CD4-positive, alpha-beta T cell (primary cell): ENCODE data around the gene CIDEB. TPM values are rescaled to one million over a fixed set of nuclear protein-coding genes. Genes with fewer than 3 reads are reported as not detected.

Experiments used
- ATAC-seq: fragments of 200-7000 bp; cut with Tn5 transposase; one replicate; pipeline ENCODE4 v1.10.0; 2022; ENCODE audit warnings: mild to moderate bottlenecking; ENCODE audit not compliant: poor library complexity
- CTCF ChIA-PET: fragments of 350-600 bp; sonication (Branson Sonifier 250); formaldehyde crosslinking; loops from one replicate; lab custom pipeline; 2021; ENCODE audit warnings: antibody characterized with exemption, inconsistent platforms; lab: Charles Lee
- POLR2A ChIA-PET: fragments of 350-600 bp; sonication (Branson Sonifier 250); formaldehyde crosslinking; loops from one replicate; lab custom pipeline; 2021; ENCODE audit warnings: antibody characterized with exemption, inconsistent platforms; lab: Charles Lee
- DNase-seq, 14 experiments: peaks; one replicate each; pipeline ENCODE4 v3.0.0-alpha.2; 2013 to 2020; ENCODE audit warnings: mixed read lengths in 2 of 14
- H3K27ac ChIP-seq, 2 donors: one replicate each; pipeline versions ENCODE4 v1.5.1 to v1.7.0; 2013; ENCODE audit warnings: low read length in 2 of 2, low read depth in 1 of 2, mild to moderate bottlenecking in 1 of 2
- H3K27me3 ChIP-seq, 2 experiments: 1 replicate in 1 of 2; 2 replicates in 1 of 2; pipeline versions ENCODE4 v1.6.1 to v1.7.0; 2013; ENCODE audit warnings: low read length in 2 of 2, control low read depth in 1 of 2, mild to moderate bottlenecking in 1 of 2, moderate library complexity in 1 of 2; ENCODE audit not compliant: insufficient read depth in 2 of 2, control insufficient read depth in 1 of 2
- H3K36me3 ChIP-seq: one replicate; pipeline ENCODE4 v1.6.1; 2013; ENCODE audit warnings: low read length, control low read depth; ENCODE audit not compliant: insufficient read depth
- H3K4me1 ChIP-seq: one replicate; pipeline ENCODE4 v1.6.1; 2013; ENCODE audit warnings: low read length, control low read depth; ENCODE audit not compliant: insufficient read depth
- H3K4me3 ChIP-seq: one replicate; pipeline ENCODE4 v1.5.1; 2013; ENCODE audit warnings: mild to moderate bottlenecking, low read length, moderate library complexity
- H3K9me3 ChIP-seq, 2 experiments: 1 replicate in 1 of 2; 2 replicates in 1 of 2; pipeline versions ENCODE4 v1.6.1 to v1.7.0; 2013; ENCODE audit warnings: low read length in 2 of 2, mild to moderate bottlenecking in 2 of 2, control low read depth in 1 of 2, moderate library complexity in 1 of 2; ENCODE audit not compliant: control insufficient read depth in 1 of 2, insufficient read depth in 1 of 2
- H3K27ac Mint-ChIP-seq: one replicate; pipeline ENCODE4 v1.8.0; 2020; ENCODE audit warnings: mixed read lengths
- H3K27me3 Mint-ChIP-seq: one replicate; pipeline ENCODE4 v1.8.0; 2021; ENCODE audit warnings: mixed read lengths
- H3K36me3 Mint-ChIP-seq: one replicate; pipeline ENCODE4 v1.8.0; 2021; ENCODE audit warnings: low read depth, mixed read lengths
- H3K4me1 Mint-ChIP-seq: one replicate; pipeline ENCODE4 v1.8.0; 2021; ENCODE audit warnings: low read depth, mixed read lengths
- H3K4me3 Mint-ChIP-seq: one replicate; pipeline ENCODE4 v1.8.0; 2020; ENCODE audit warnings: mild to moderate bottlenecking, mixed read lengths
- H3K9me3 Mint-ChIP-seq: one replicate; pipeline ENCODE4 v1.8.0; 2020; ENCODE audit warnings: mixed read lengths
- CTCF ChIP-seq: fragments of 200-600 bp; IDR thresholded peaks from one replicate; pipeline ENCODE4 v1.8.0; 2022; ENCODE audit warnings: antibody characterized with exemption, mild to moderate bottlenecking
- intact Hi-C, 2 experiments: fragments of 100-400 bp; cut with DNase I in 1 of 2; cut with micrococcal nuclease in 1 of 2; formaldehyde crosslinking; loops; one replicate each; pipeline versions ENCODE4 v1.15.1 to v1.9.0; 2023 to 2025; cut with DNase I, micrococcal nuclease
- total RNA-seq, 174 experiments: library from RNA in 2 of 174; stranded (reverse) in 2 of 174; gene quantifications; one replicate each; pipeline ENCODE4 v1.2.3 and lab custom pipeline; 2021 to 2026

The CIDEB gene
- total RNA-seq, 2 experiments from 2014 or later, result 7.4 to 9.2 TPM

- intact Hi-C loops, result no loop called here
- H3K4me1 Mint-ChIP-seq, result peaks cover 15% of the 10 kb centered on the region
- Histone ChIP-seq H3K4me3 (no peak overlapping the region), H3K36me3 (no peaks in the 10 kb centered on the region), H3K4me1 (peaks cover 15% of the 10 kb centered on the region), H3K9me3 (no peaks in the 10 kb centered on the region), H3K27me3 (no peaks in the 10 kb centered on the region), H3K27ac (no peak overlapping the region)
- H3K27me3 Mint-ChIP-seq, result no peaks in the 10 kb centered on the region
- H3K4me3 Mint-ChIP-seq, result no peak overlapping the region
- no peaks in the 10 kb centered on the region for H3K9me3 Mint-ChIP-seq
- DNase-seq, result no peak
- H3K36me3 Mint-ChIP-seq, result no peaks in the 10 kb centered on the region
- CTCF ChIA-PET, result no interaction called here
- H3K27ac Mint-ChIP-seq, result no peak overlapping the region
- ATAC-seq, result no peak
- POLR2A ChIA-PET, result interaction anchor here (0.5 kb wide), 1 partner anchor 39 kb away, joined by 4 read pairs; no protein-coding TSS in a partner anchor
- TF ChIP-seq CTCF, result no peak
Measured at GRCh38 chr14:24283796-24284460, 23.8 kb downstream of the CIDEB start.

DNA sequence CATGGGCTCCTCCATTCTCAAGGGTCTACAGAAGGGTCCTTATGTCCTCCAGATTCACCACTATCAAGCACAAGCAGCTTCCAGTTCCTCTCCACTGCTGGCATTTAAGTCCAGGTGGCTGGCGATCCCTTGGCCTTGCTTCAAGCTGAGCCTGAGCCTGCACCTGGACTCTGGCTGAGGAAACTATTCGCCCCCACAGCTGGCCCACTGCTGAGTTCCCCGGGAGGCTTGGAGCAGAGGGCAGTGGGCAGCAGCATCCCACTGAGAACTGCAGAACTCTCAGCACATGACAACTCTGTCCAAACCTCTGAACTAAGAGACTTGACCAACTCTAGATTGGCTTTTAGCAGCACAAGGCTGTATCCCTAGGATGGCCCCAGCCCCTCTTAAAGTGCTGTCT is 25.0 kb downstream of the CIDEB start:
- Histone ChIP-seq H3K27me3 (no peaks in the 10 kb centered on the region), H3K9me3 (no peaks in the 10 kb centered on the region), H3K4me3 (no peak overlapping the region), H3K27ac (no peak overlapping the region), H3K36me3 (no peaks in the 10 kb centered on the region), H3K4me1 (peaks cover 26% of the 10 kb centered on the region)
- Mint-ChIP-seq H3K4me3 (no peak overlapping the region), H3K4me1 (peaks cover 25% of the 10 kb centered on the region), H3K36me3 (no peaks in the 10 kb centered on the region), H3K27ac (no peak overlapping the region), H3K27me3 (no peaks in the 10 kb centered on the region), H3K9me3 (no peaks in the 10 kb centered on the region)
- no peak for TF ChIP-seq CTCF
- ChIA-PET POLR2A (no interaction called here), CTCF (interaction anchor here (0.8 kb wide), 1 partner anchor 14 kb away, joined by 3 read pairs; no protein-coding TSS in a partner anchor)
- no peak for ATAC-seq
- intact Hi-C loops, result no loop called here
- DNase-seq, result no peak

DNA sequence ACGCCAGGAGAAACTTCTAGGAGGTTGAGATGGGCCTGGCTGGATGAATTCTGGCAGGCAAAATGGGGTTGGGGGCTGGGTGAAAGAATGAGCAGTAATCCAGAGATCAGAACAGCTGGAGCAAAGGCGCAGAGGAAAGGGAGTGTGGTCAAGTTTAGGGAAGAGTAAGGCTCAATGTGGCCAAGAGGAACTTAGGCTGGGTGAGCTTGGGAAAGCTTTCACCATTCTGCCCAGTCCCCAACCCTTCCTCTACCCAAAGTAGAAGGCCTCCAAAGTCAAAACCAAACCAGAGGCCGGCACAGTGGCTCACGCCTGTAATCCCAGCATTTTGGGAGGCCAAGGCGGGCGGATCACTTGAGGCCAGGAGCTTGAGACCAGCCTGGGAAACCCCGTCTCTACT is 26.1 kb downstream of the CIDEB start:
- Histone ChIP-seq H3K36me3 (no peaks in the 10 kb centered on the region), H3K27ac (no peak overlapping the region), H3K4me1 (peaks cover 28% of the 10 kb centered on the region), H3K27me3 (no peaks in the 10 kb centered on the region), H3K4me3 (no peak overlapping the region), H3K9me3 (no peaks in the 10 kb centered on the region)
- H3K27ac Mint-ChIP-seq, result no peak overlapping the region
- DNase-seq, result no peak
- peaks cover 32% of the 10 kb centered on the region for H3K4me1 Mint-ChIP-seq
- ATAC-seq, result no peak
- H3K4me3 Mint-ChIP-seq, result no peak overlapping the region
- no peaks in the 10 kb centered on the region for H3K36me3 Mint-ChIP-seq
- POLR2A ChIA-PET, result no interaction called here
- H3K27me3 Mint-ChIP-seq, result no peaks in the 10 kb centered on the region
- CTCF ChIA-PET, result interaction anchor here (4.0 to 4.4 kb wide), 2 partner anchors 11 to 16 kb away, joined by 20 to 24 read pairs; partner anchors contain the start of genes DHRS1, NOP9 and RABGGTA
- intact Hi-C loops, result no loop called here
- no peak for TF ChIP-seq CTCF
- no peaks in the 10 kb centered on the region for H3K9me3 Mint-ChIP-seq
